Left lung (tissue), 10 donors: ENCODE results near the gene GDF9. TPM values are rescaled to one million over a fixed set of nuclear protein-coding genes. Genes with fewer than 3 reads are reported as not detected.
A peak's percentile ranks its signal among the peaks of the same experiment; 100 is the strongest.

Experiments used
- ATAC-seq: fragments of 200-7000 bp; cut with Tn5 transposase; one replicate; pipeline ENCODE4 v1.9.1; 2020; ENCODE audit warnings: moderate library complexity
- DNase-seq, 4 donors: peaks; one replicate each; pipeline ENCODE4 v3.0.0-alpha.2; 2013 to 2020
- H3K27ac ChIP-seq, 2 donors: fragments of 200-600 bp; sonication (generic) in 1 of 2; one replicate each; pipeline versions ENCODE4 v1.5.0 to v1.8.0; 2020 to 2021
- H3K27me3 ChIP-seq, 2 donors: fragments of 200-600 bp; sonication (generic) in 1 of 2; one replicate each; pipeline versions ENCODE4 v1.5.0 to v1.8.0; 2020 to 2021
- H3K36me3 ChIP-seq, 2 donors: fragments of 200-600 bp; sonication (generic) in 1 of 2; one replicate each; pipeline versions ENCODE4 v1.5.0 to v1.8.0; 2020 to 2021
- H3K4me1 ChIP-seq, 2 donors: fragments of 200-600 bp; one replicate each; pipeline ENCODE4 v1.8.0; 2021
- H3K4me3 ChIP-seq, 2 donors: fragments of 200-600 bp; sonication (generic) in 1 of 2; one replicate each; pipeline versions ENCODE4 v1.5.0 to v1.8.0; 2020 to 2021; ENCODE audit warnings: mild to moderate bottlenecking in 1 of 2
- H3K9me3 ChIP-seq, 2 donors: fragments of 200-600 bp; sonication (generic) in 1 of 2; one replicate each; pipeline versions ENCODE4 v1.5.0 to v1.8.0; 2020 to 2021
- CTCF ChIP-seq, 2 donors: fragments of 200-600 bp; sonication (generic) in 1 of 2; IDR thresholded peaks; one replicate each; pipeline versions ENCODE4 v1.5.0 to v1.8.0; 2021; ENCODE audit warnings: antibody characterized with exemption in 2 of 2
- intact Hi-C, 2 donors: fragments of 100-400 bp; cut with DNase I; formaldehyde crosslinking; loops; one replicate each; pipeline versions ENCODE4 v1.11.2 to v1.14.2; 2022
- polyA plus RNA-seq, 6 donors: library from polyadenylated mRNA; unstranded; fragments of 120-200 nt; gene quantifications; one replicate each; pipeline ENCODE4 v1.2.1, GENCODE V29; 2013; ENCODE audit not compliant: insufficient read length in 6 of 6
- total RNA-seq, 2 donors: library from RNA; stranded (reverse); fragmentation: NEBNext Ultra II Directional; extraction: Animal tissue kit (Norgen Biotek cat#: 25700); gene quantifications; one replicate each; pipeline ENCODE4 v1.2.1, GENCODE V29; 2021
- donor health status: DM: no; HTN: yes; CAD: no.
- donor health status: DM: no; HTN: no; CAD: no.

Gene GDF9
- total and polyA plus RNA-seq, 8 donors, result 0.26 to 1.6 (median 1.2) TPM

- no peak for TF ChIP-seq CTCF (IDR thresholded peaks at IDR 0.05)
- no peak overlapping the region for H3K4me3 ChIP-seq
- H3K27ac ChIP-seq, result no peak overlapping the region
Measured at GRCh38 chr5:132848270-132848669, 18.0 kb downstream of the GDF9 start.

GRCh38 chr5:132841305-132841704 is 25.0 kb downstream of the GDF9 start:
- intact Hi-C loops, result no loop called here
- H3K36me3 ChIP-seq, result no peaks in the 10 kb centered on the region
- DNase-seq (no peak), ATAC-seq (peak; percentile 70)
- peak overlapping the region; percentile 64 to 79 for H3K27ac ChIP-seq
- no peaks in the 10 kb centered on the region for H3K27me3 ChIP-seq
- no peak for TF ChIP-seq CTCF (IDR thresholded peaks at IDR 0.05)
- peaks cover 10 to 30% of the 10 kb centered on the region in 2 donors for H3K4me1 ChIP-seq
- no peaks in the 10 kb centered on the region for H3K9me3 ChIP-seq
- H3K4me3 ChIP-seq, result no peak overlapping the region

More at GRCh38 chr5:132848270-132848669, 18.0 kb downstream of the GDF9 start:
- Histone ChIP-seq H3K27me3 (no peaks in the 10 kb centered on the region), H3K36me3 (no peaks in the 10 kb centered on the region), H3K4me1 (no peaks in the 10 kb centered on the region), H3K9me3 (no peaks in the 10 kb centered on the region)
- intact Hi-C loops, result no loop called here
- no peak for DNase-seq
- ATAC-seq, result no peak

GRCh38 chr5:132840896-132841295 is 25.4 kb downstream of the GDF9 start:
- H3K36me3 ChIP-seq, result no peaks in the 10 kb centered on the region
- no peak overlapping the region for H3K4me3 ChIP-seq
- TF ChIP-seq CTCF (IDR thresholded peaks at IDR 0.05), result no peak
- DNase-seq, result no peak
- peak overlapping the region; percentile 64 to 79 for H3K27ac ChIP-seq
- H3K4me1 ChIP-seq, result peaks cover 10 to 30% of the 10 kb centered on the region in 2 donors
- no peaks in the 10 kb centered on the region for H3K27me3 ChIP-seq
- no peaks in the 10 kb centered on the region for H3K9me3 ChIP-seq
- intact Hi-C loops, result no loop called here
- peak; percentile 36 for ATAC-seq

GRCh38 chr5:132840313-132840712 is 26.0 kb downstream of the GDF9 start:
- ATAC-seq (no peak), DNase-seq (no peak)
- H3K4me3 ChIP-seq, result no peak overlapping the region
- H3K27ac ChIP-seq, result peak overlapping the region; percentile 64 to 79
- intact Hi-C loops, result no loop called here
- H3K27me3 ChIP-seq, result no peaks in the 10 kb centered on the region
- H3K36me3 ChIP-seq, result no peaks in the 10 kb centered on the region
- H3K9me3 ChIP-seq, result no peaks in the 10 kb centered on the region
- no peak for TF ChIP-seq CTCF (IDR thresholded peaks at IDR 0.05)
- H3K4me1 ChIP-seq, result peaks cover 10 to 30% of the 10 kb centered on the region in 2 donors

GRCh38 chr5:132839426-132840301 is 26.6 kb downstream of the GDF9 start:
- Histone ChIP-seq H3K4me1 (peaks cover 10 to 30% of the 10 kb centered on the region in 2 donors), H3K9me3 (no peaks in the 10 kb centered on the region), H3K4me3 (no peak overlapping the region), H3K36me3 (no peaks in the 10 kb centered on the region), H3K27me3 (no peaks in the 10 kb centered on the region), H3K27ac (peak overlapping the region; percentile 64 to 79)
- intact Hi-C loops, result no loop called here
- peak; percentile 58 for ATAC-seq
- no peak for TF ChIP-seq CTCF (IDR thresholded peaks at IDR 0.05)
- DNase-seq, result no peak
